GM19324 (cell line): ENCODE results near the gene MAPK11.

Experiments used
- ATAC-seq: cut with Tn5 transposase; IDR thresholded peaks from one replicate; pipeline ENCODE4 v1.9.1; 2021; ENCODE audit warnings: mild to moderate bottlenecking, moderate library complexity; ENCODE audit not compliant: unreplicated experiment, low FRiP score

Gene MAPK11

DNA sequence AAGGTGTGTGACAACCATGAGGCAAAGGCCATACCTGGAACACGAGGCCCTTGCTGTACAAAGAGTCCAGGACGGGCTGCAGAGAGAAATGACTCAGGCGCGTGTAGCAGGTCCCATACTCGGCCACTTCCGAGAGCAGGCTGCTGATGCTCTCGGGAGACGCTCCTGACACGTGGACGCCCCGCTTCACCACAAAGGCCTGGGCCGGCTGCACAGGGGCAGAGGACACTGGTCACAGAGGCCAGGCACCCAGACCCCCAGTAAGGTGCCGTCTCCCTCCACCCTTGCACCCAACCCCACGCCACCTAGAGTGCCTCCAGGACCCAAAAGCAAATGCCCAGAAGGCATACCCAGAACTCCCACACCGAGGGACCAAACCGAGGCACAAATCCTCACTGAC lies 40.8 kb downstream of the MAPK11 start:
- ATAC-seq: no peak

DNA sequence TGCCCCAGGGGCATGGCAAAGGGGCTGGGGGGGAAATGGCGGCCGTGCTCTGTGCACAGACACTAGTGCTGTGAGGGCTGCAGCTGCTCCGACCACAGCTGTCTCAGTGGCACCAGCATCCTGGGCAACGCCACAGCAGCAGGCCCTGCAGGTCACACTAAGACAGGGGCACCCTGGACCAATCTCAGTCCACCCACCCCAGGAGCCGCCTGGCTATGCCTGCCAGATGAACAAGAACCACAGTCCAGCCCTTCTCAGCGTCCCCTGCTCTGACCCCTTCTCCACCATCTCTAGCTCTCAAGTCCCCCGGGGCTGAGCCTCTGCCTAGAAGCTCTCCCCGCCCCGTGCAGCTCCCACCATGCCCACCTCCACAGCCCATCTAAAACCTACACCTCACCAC lies 41.8 kb downstream of the MAPK11 start:
- no peak for ATAC-seq

DNA sequence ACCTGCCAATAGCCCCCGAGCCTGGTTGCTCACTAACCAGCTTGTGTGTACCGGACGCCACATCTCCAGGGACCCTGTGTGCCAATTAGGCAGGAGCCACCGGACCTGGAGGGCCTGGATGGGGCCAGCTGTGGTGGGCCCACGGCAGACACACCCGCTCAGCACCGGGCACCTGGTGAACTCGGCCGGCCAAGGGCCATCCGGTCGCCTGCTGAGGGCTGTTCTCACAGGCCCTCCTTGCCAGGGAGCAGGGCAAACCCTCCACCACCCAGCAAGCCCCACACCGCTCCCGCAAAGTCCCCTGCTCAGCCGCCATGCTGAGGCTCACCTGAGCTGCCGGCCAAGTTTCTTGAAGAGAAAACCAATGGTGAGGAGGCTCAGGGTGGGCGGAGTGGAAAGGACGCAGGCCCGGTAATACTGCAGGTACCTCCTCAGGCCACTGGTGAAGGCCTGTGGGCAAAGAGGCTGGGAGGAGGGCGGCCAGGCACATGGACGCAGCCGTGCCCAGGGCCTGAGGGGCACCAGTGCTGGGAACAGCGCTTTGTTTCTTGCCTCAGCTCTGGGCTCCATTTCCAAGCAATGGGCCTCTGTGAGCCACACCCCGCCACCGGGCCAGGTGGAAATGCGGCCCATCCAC lies 42.5 kb downstream of the MAPK11 start:
- no peak for ATAC-seq

DNA sequence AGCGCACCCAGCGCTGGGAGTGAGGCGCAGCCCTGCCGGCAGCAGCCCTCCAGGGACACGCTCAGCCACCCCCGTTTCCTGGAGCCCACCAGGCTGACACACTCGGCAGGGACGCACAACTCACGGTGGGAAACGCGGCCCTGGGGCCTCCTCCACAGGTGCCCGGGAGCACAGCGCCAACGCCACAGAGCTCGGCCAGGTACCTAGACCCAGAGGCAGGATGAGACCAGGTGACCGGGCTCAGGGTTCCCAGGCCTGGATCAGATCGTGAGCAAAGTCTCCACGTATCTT lies 43.4 kb downstream of the MAPK11 start:
- no peak for ATAC-seq

DNA sequence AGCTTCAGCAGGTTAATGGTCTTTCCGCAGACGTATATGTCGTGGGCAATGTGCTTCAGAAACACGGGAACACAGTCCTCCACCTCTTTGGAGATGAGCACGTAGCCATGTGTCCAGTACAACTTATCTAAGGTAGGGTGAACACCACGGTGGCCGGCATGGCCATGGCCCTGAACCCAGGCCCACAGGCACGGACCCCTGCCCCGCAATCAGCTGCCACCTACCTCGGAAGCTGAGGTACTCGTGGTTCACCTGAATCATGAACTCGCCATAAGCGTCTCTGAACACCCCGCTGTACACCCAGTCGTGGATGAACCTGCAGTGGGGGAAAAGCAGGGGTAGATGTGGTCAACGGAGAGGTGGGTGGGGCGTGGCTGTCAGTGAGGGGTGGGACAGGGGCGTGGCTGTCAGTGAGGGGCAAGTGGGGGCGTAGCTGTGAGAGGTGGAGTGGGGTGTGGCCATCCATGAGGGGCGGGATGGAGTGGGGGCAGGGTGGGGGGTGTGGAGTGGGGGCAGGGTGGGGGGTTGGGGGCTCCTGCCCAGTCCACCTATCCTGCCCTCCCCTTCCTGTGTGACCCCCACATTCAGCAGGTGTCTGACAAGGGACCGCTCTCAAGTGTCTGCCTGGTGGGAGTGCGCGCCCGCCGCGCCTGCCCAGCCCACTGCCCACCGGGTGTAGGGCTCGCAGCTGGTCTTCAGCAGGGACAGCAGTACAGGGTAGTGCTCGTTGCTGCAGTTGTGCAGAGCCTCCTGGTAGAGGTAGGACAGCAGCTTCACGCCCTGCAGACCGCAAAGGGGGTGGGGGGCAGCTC lies 43.9 kb downstream of the MAPK11 start:
- ATAC-seq: no peak

DNA sequence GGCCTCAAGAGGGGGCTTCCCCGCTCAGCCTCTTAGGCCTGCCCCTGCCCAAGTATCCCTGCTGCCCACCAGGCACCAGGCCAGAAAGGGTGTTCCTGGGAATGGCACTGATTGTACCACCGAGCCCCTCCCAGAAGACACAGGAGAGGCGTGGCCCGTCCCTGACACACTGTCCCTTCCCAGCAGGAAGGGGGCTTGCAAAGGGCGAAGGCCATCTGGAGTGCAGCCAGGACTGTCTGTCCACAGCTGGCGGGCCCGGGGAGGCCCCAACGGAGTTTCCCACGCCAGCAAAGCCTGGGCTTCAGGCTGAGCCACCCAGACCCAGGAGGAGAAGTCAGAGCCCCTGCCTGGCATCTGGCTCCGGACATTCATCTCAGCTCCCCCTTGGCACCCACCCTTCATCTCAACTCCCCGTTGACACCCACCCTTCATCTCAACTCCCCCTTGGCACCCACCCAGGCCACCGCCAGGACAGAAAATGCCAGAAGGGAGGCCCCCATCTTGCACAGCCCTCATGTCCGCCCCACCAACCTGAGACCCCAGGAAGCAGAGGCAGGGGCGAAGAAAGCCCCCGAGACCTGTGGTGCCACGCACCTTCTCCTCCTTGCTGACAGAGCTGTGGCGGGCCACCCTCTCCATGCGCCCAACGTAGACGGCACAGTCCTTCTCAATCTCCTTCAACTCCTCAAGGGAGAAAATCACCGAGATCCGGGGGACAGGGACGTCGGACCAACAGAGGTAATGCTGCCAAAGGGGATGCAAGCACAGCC lies 44.8 kb downstream of the MAPK11 start:
- no peak for ATAC-seq

DNA sequence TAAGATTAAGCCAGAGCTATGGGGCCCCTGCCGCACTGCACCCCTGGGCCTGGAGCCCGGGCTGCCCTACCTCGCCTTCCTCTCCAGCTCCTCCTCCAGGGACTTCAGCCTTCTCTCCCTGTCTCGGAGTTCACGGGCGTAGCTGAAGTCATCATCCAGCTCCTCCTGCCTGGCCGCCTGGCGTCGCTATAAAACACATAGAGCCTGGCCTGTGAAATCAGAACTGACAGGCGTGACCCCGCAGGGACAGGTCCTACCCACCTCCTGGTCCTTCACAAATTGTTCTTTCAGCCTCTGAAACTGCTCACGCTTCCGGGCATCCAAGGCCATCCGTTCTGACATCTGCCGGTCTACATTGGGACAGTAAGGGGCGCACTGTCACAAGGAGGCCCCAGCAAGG lies 46.1 kb downstream of the MAPK11 start:
- no peak for ATAC-seq

DNA sequence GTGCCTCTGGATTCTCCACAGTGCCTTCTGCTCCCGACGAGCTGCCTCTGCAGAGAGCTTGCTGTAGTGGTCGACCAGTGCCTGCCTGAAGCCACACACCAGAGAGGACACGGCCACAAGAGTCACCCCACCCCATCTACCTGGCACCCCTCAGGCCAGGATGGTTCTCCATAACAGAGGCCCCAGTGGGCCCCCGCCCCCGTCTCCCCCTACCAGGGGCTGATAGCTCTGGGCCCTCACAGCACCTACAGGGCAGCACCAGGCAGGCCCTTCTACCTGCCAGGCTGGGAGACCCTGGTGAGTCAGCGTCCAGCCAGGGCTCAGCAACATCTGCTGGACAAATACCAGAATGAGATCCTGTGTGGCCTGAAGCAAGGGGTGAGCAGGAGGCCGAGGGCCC lies 47.7 kb downstream of the MAPK11 start:
- no peak for ATAC-seq

DNA sequence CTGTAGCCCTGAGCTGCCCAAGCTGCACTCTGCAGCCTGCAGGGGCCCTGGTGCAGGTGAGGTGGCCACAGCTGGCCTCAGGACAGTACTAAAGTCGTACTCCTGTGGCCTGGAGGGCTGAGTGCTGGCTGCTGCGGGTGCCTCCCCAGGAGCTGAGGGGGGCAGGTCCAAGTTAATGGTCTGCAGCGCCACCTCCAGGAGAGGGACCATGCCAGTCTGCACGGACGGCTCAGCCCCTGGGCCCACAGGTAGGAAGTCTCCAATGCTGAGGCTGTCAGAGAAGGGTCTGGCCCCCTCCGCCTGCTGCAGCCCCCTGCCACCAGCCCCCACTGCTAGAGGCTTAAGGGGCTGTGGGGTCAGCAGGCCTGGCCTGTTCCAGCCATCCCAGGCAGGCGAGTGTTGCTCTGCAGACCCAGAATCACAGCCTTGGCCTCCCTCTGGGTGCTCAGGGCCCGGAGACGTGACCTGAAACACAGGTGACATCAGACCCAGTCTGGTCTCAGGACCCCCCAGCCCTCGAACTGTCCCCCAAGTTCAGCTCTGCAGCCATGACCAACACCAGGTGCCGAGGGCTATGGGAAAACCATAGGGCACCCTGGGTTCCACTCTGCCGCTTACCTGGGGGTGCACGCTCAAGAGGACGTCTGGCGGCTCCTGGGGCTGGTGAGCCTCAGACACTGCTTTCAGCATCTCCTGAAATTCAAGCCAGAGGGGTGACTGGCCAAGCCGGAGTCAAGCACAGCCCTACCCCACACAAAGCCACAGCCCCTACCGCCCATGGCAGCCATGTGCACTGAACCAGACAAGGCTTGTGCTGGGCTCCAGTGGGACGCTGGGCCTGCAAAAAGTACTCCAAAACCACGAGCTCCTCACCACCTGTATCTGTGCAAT lies 48.5 kb downstream of the MAPK11 start:
- ATAC-seq: no peak

DNA sequence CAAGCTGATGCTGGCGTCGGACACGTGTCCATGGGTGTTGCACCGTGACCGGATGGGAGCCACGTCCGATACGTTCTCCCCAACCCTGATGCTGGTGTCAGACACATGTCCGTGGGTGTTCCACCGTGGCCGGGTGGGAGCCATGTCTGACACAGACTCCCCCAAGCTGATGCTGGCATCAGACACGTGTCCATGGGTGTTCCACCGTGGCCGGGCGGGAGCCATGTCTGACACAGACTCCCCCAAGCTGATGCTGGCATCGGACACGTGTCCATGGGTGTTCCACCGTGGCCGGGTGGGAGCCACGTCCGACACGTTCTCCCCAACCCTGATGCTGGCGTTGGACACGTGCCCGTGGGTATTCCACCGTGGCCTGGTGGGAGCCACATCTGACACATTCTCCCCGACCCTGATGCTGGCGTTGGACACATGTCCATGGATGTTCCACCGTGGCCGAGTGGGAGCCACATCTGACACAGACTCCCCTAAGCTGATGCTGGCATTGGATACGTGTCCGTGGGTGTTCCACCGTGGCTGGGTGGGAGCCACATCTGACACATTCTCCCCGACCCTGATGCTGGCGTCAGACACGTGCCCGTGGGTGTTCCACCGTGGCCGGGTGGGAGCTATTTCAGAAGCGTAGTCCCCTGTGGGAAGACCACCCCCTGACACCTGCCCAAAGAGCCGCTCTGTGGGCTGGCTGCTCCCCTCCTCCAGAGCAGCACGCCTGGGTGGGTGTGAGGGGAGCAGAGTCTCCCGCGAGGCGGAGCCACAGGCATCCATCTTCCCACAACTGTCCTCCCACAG lies 49.4 kb downstream of the MAPK11 start:
- no peak for ATAC-seq

DNA sequence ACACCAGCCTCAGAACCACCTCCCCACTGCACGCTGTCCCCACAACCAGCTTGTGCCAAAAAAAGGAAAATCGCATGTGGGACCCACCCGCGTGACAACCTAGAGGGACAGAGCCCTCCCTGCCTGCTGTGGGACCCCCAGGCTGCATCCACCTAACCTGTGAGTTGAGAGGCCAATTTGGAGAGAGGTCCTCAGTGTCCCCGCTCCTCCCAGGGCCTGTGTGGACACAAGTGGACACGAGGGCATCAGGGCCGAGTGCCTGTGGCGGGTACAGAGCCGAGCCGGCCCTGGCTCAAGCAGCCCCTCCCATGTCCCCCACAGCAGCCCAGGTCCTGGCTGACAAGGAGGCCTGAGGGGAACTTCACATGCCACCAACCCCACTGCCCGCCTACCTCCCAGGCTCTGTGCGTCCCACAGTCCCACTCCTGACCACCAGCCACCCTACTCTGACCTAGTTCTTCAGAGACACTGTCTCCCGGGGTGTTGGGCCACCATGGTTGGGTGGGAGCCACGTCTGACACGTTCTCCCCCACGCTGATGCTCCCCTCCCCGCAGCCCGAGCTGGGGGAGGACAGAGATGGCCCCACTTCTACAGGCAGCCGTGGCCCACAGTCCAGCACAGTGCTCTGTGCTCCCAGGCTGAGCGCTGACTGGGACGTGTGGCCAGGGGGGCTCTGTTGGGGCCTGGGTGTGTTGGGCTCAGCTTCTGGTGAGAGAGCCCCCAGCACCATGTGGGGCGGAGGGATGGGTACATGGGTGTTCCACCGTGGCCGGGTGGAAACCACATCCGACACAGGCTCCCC lies 50.2 kb downstream of the MAPK11 start:
- no peak for ATAC-seq

DNA sequence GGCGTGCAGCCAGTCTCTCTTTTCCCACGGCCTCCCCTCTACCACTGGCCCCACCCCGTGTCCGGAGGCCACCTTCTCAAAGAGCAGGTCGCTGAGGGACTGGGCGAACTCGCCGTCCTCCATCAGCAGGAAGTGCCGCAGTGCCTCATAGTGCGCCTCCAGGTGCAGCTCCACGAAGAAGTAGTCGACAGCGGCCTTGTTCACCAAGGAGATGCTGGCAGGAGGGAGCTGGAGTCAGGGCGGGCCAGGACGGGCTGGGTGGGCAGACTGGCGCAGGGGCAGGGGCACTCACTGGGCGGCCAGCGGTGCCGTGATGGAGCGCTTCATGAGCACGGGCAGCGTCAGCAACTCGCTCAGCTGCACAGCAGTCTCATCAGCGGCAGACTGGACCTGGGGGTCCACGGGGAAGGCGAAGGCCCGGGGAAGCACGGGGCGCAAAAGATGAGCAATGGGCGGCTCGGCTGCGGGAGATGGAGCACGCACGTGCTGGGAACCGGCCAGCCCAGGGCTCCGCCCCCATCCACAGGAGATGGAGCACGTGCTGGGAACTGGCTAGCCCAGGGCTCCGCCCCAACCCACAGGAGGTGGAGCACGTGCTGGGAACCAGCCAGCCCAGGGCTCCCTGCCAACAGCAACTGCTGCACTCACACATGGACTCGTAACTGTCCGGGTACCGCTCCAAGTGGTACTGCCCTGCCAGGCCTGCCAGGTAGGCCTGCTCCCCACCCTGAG lies 51.0 kb downstream of the MAPK11 start:
- no peak for ATAC-seq

DNA sequence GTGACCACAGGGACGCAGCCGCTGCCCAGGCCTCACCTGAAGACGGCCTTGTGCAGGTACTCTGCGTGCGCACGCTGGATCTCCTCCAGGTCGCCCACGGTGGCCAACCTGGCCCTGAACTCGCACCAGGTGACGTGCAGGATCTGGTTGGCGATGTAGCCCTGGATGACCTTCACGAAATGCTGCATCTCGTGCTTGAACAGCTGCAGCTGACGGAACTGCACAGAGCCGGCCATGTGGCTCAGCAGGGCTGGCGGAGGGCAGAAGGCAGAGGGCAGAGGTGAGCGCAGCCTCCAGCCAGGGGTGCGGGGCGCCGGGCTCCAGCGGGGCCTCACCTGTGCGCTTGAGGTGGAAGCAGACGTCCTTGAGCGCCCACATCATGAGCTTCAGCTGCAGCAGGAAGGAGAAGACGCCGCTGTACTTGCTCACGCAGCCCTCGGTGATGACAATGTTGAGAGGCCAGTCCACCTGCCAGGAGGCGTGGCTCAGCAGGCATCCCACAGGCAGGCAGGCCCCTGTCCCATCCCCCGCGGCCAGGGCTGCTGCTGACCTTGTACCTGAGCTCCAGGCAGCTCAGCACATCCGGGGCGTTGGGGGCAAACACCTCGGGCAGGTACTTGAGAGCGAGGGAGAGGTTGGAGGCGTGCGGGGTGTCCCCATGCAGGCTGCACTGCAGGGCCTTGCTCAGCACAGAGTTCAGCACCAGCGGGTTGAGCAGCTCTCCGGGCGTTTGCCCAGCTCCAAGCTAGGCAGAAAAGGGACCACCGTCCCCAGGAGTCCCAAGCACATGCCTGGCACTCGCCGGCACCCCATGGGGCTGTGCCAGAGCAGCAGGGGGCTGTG lies 51.8 kb downstream of the MAPK11 start:
- ATAC-seq: no peak

DNA sequence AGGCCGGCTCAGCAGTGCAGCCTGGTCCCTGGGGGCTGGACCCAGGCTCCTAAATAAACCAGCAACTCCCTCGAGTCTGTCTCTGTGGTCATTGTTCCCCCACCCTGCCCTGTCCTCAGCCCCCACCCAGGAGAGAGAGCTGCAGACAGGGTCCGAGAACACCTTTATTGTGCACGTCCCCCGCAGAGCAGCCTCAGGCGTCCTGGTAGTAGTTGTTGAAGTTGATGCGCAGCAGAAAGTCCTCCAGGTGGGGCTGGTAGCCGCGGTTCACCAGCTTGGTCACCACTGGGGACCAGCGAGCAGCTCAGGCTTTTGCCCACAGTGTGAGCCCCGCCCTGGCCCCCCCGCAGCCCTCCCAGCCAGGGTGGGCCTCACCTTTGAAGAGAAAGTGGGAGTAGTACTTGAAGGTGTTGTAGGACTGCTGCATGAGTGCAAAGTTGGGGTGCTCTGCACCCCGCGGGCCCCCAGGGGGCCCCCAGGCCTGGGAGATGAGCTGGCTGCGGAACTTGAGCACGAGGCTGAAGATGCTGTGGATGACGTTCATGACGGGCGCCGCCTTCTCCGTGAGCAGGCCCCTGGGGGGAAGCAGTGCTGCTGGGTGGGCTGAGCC lies 52.5 kb downstream of the MAPK11 start:
- ATAC-seq: no peak

DNA sequence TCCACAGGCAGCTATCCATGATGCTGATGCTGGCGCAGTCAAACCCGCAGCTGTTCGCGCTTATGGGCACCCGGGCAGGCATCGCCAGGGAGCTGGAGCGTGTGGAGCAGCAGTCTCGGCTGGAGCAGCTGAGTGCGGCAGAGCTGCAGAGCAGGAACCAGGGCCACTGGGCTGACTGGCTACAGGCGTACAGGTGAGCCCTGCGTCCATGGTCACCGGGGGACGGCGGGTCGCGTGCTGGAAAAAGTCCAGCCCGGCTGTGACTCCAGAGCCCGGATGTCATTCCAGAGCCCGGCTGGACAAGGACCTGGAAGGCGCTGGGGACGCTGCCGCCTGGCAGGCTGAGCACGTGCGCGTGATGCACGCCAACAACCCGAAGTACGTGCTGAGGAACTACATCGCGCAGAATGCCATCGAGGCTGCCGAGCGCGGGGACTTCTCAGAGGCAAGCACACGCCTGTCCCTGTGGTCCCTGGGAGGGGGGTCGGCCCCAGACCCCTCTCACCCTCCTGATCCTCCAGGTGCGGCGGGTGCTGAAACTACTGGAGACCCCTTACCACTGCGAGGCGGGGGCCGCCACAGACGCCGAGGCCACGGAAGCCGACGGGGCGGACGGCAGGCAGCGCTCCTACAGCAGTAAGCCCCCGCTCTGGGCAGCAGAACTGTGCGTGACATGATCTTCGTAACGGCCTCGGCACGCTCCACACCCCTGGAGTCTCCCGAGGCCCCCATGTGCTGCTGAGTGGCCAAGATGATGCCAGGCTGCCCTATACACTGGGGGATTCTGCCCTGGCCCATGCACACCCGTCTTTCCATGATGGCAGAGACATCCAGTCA lies 53.3 kb downstream of the MAPK11 start:
- no peak for ATAC-seq

DNA sequence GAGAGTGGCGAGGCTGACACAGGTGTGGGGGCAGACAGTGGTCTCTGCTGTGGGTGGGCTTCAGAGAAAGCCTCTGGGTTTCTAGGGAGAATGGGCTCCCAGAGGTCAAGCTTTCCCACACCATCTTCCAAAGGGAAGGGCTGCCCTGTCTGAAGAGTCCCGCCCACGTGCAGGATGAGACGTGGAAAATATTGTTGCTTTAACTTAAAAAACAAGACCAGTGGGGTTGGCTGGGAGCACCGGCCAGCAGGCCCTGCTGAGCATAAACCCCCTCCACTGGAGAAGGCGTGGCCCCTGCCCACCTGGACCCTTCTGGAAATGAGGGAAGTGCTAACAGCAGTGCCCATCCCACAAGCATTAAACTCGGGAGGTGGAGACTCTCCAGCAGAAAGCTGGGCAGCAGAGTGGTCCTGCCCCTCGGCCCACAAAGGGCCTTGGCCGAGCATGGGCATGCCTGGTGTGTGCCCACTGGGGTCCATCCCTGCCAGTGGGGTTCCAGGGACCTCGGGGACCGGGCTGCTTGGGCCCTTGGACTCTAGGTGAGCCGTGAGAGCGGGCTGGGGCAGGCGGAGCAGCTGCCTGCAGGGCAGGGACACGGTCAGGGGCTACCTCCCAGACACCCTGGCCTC lies 54.0 kb downstream of the MAPK11 start:
- no peak for ATAC-seq
